Measurements from ENCODE around the gene IL12B. TPM values are rescaled to one million over a fixed set of nuclear protein-coding genes. Genes with fewer than 3 reads are reported as not detected.
"Not testable (repeated sequence)": the region's sequence is repeated elsewhere in the genome, so short reads cannot be mapped to it uniquely, and the experiment has no call there.

Gene IL12B
- polyA plus RNA-seq, 3 donors = 0.06 to 0.13 TPM; not detected in 1

- not testable (repeated sequence) for DNase-seq
Measured at GRCh38 chr5:159297300-159297699, 33.0 kb downstream of the IL12B start.

DNA sequence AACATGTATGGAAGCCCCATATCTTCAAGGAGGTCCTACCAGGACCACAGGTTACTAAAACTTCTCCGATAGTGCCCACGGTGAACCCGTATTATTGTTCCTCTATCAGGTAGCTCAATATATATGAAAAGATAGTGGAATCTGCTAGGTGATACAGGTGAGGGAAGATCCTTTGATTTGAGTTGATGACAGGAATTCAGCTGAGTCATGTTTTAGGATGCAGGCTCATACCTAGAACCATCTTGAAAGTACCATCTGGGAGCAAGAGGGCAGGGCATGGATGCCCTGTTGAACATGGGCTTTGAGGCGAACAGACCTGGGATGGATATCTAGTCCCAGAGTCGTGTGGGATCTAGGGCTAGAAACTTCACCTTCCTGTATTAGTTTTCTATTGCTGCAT, 35.4 kb downstream of the IL12B start:
- DNase-seq = no peak

DNA sequence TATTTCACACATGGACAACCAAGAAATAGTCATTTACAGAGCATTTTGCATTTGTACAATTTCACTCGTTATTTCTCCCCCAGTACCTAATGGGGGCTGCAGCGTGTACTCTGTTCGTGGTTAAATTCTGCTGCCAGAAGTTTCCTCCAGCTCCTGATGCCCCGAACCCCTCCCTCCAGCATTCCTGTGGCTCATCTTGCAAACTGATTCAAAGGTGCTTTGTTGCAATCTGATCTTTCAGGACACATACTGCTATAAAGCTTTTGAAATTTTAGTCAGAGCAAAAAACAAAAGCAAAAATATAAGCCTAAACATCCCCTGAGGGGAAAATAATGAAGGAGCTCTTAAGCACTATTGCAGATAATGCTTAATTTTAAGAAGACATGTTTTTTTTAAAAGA, 39.5 kb downstream of the IL12B start:
- DNase-seq = no peak

DNA sequence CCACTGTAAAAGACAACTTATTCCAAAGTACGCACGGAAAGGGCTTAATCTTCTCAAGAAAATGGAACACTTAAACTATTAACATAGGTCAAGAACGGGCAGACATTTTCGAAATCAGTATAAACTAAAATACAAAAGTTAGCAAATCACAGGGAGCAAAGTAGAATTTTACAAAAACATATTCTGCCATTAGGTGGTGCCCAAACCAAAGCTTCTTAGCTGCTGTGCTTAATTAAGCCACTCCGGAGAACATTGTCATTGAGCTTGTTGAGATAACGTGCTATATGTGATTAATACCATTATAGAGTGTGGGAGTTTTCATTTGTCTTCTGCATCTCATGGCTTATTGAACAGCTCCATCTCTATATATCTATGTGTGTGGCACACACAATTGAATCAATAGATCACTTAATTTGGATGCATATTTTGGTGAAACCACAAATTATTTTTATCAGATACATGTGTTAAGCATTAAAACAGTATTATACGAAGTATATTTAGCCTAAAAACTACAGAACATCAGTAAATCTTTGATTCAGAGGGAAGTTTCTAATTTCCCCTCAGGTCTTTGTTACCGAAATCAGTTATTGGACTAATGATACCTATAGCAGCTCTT, 43.8 kb downstream of the IL12B start:
- DNase-seq = peak; percentile 35

GRCh38 chr5:159274676-159275075, 55.6 kb downstream of the IL12B start:
- DNase-seq = no peak

DNA sequence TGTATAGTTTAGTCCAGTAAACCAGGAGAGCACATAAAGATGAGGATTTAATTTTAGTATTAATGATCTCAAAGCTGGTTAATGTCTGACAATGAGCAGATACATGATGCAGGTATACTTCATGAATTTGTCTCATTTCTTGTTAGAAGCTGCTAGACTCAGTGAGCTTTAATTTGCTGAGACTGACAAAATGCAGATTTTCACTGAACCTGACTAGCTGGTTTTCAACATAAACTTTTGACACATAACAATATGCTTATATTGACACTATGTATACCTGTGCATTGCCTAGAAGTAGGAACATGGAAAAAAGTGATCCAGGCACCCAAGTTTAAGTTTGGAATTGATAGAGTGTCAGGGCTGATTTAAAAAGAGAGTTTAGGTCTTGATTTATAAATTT, 56.4 kb downstream of the IL12B start:
- no peak for DNase-seq

GRCh38 chr5:159269723-159270122, 60.6 kb downstream of the IL12B start:
- no peak for DNase-seq

DNA sequence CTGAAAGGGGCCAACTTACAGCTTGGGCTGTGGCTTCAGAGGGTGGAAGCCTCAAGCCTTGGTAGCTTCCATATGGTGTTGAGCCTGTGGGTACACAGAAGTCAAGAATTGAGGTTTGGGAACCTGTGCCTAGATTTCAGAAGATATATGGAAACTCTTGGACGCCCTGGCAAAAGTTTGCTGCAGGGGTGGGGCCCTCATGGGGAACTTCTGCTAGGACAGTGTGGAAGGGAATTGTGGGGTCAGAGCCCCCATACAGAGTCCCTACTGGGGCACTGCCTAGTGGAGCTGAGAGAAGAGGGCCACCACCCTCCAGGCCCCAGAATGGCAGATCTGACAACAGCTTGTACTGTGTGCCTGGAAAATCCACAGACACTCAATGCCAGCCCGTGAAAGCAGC, 63.5 kb downstream of the IL12B start:
- not testable (repeated sequence) for DNase-seq

Other genes with a start within 250 kb of the IL12B start
- gene EBF1, start 230.6 kb downstream of the IL12B start, polyA plus RNA-seq (ENCODE audit: insufficient read length in 3 of 3) = 10 to 100 TPM; 15.7 to 21.2 (median 19.6) TPM
- gene RNF145, start 120.9 kb downstream of the IL12B start, polyA plus RNA-seq (ENCODE audit: insufficient read length in 3 of 3) = 10 to 100 TPM; 82.0 to 98.8 (median 96.4) TPM
- 10 to 100 TPM; 34.6 to 40.5 (median 39.9) TPM for gene UBLCP1, start 67.2 kb downstream of the IL12B start, polyA plus RNA-seq (ENCODE audit: insufficient read length in 3 of 3)

Data from renal pelvis (tissue), 4 donors.